ENCODE data around the gene LRBA.

DNA sequence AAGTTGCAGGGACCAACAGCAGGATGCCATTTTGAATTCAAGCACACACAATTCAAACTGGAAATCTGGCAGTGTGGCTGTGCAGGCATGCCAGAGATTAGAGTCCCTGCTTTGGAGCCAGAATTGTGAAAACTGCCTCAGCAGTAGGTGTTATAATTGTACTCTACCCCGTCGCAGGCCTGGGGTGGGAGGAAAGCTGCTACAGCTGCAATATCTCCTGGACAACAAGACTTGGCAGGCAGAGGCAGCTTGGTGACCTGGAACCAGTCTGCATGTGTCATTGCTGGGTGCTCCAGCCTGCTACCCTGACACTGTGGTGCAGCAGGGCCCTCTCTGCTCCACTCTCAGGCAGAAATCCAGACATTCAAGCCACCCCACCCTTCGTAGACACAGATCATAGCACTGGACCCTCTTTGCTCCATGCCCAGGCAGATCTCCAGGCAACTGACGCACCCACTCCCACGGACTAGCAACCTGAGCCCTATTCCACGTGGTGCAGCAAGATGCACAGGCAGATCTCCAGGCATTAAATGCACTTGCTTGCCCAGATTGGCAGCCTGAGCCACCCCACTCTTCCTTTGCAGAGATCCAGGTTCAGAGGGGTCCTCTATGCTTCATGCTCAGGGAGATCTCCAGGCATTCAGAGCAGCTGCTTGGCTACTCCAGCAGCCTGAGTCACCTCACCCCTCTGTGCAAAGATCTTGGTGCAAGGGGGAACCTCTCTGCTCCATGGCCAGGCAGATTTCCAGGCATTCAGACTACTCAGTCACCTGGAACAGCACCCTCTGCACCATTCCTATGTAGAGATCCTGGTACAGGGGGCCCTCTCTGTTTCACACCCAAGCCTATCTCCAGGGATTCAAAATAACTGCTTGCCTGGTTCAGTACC lies 140.5 kb downstream of the LRBA start:
- TF ChIP-seq, protein P1, sequence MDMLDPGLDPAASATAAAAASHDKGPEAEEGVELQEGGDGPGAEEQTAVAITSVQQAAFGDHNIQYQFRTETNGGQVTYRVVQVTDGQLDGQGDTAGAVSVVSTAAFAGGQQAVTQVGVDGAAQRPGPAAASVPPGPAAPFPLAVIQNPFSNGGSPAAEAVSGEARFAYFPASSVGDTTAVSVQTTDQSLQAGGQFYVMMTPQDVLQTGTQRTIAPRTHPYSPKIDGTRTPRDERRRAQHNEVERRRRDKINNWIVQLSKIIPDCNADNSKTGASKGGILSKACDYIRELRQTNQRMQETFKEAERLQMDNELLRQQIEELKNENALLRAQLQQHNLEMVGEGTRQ (IDR thresholded peaks at IDR 0.05; ENCODE audit: borderline replicate concordance, low read depth, low read length) = no peak
- TF ChIP-seq, protein P2, sequence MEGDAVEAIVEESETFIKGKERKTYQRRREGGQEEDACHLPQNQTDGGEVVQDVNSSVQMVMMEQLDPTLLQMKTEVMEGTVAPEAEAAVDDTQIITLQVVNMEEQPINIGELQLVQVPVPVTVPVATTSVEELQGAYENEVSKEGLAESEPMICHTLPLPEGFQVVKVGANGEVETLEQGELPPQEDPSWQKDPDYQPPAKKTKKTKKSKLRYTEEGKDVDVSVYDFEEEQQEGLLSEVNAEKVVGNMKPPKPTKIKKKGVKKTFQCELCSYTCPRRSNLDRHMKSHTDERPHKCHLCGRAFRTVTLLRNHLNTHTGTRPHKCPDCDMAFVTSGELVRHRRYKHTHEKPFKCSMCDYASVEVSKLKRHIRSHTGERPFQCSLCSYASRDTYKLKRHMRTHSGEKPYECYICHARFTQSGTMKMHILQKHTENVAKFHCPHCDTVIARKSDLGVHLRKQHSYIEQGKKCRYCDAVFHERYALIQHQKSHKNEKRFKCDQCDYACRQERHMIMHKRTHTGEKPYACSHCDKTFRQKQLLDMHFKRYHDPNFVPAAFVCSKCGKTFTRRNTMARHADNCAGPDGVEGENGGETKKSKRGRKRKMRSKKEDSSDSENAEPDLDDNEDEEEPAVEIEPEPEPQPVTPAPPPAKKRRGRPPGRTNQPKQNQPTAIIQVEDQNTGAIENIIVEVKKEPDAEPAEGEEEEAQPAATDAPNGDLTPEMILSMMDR (IDR thresholded peaks at IDR 0.05) = no peak
- TF ChIP-seq, protein P3, sequence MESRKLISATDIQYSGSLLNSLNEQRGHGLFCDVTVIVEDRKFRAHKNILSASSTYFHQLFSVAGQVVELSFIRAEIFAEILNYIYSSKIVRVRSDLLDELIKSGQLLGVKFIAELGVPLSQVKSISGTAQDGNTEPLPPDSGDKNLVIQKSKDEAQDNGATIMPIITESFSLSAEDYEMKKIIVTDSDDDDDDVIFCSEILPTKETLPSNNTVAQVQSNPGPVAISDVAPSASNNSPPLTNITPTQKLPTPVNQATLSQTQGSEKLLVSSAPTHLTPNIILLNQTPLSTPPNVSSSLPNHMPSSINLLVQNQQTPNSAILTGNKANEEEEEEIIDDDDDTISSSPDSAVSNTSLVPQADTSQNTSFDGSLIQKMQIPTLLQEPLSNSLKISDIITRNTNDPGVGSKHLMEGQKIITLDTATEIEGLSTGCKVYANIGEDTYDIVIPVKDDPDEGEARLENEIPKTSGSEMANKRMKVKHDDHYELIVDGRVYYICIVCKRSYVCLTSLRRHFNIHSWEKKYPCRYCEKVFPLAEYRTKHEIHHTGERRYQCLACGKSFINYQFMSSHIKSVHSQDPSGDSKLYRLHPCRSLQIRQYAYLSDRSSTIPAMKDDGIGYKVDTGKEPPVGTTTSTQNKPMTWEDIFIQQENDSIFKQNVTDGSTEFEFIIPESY (IDR thresholded peaks at IDR 0.05; ENCODE audit: borderline replicate concordance, low read depth) = no peak
- TF ChIP-seq, protein P4, sequence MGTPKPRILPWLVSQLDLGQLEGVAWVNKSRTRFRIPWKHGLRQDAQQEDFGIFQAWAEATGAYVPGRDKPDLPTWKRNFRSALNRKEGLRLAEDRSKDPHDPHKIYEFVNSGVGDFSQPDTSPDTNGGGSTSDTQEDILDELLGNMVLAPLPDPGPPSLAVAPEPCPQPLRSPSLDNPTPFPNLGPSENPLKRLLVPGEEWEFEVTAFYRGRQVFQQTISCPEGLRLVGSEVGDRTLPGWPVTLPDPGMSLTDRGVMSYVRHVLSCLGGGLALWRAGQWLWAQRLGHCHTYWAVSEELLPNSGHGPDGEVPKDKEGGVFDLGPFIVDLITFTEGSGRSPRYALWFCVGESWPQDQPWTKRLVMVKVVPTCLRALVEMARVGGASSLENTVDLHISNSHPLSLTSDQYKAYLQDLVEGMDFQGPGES (IDR thresholded peaks at IDR 0.05; ENCODE audit: low read depth, low read length) = no peak
- TF ChIP-seq, protein P5, sequence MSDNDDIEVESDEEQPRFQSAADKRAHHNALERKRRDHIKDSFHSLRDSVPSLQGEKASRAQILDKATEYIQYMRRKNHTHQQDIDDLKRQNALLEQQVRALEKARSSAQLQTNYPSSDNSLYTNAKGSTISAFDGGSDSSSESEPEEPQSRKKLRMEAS (IDR thresholded peaks at IDR 0.05; ENCODE audit: low read depth) = no peak
- TF ChIP-seq TCF12 (IDR thresholded peaks at IDR 0.05) (no peak), EZH2phosphoT487 (IDR thresholded peaks at IDR 0.05; ENCODE audit: borderline replicate concordance, low read depth) (no peak), POLR2AphosphoS5 (IDR thresholded peaks at IDR 0.05; ENCODE audit: low read depth, low read length) (no peak), YY1 (IDR thresholded peaks at IDR 0.05; ENCODE audit: low read depth) (no peak), RFX5 (IDR thresholded peaks at IDR 0.05; ENCODE audit: low read length) (no peak), RXRA (IDR thresholded peaks at IDR 0.05; ENCODE audit: borderline replicate concordance, low read depth) (no peak), MEF2A (IDR thresholded peaks at IDR 0.05; ENCODE audit: borderline replicate concordance, low read depth) (no peak)
- TF ChIP-seq, protein P6, sequence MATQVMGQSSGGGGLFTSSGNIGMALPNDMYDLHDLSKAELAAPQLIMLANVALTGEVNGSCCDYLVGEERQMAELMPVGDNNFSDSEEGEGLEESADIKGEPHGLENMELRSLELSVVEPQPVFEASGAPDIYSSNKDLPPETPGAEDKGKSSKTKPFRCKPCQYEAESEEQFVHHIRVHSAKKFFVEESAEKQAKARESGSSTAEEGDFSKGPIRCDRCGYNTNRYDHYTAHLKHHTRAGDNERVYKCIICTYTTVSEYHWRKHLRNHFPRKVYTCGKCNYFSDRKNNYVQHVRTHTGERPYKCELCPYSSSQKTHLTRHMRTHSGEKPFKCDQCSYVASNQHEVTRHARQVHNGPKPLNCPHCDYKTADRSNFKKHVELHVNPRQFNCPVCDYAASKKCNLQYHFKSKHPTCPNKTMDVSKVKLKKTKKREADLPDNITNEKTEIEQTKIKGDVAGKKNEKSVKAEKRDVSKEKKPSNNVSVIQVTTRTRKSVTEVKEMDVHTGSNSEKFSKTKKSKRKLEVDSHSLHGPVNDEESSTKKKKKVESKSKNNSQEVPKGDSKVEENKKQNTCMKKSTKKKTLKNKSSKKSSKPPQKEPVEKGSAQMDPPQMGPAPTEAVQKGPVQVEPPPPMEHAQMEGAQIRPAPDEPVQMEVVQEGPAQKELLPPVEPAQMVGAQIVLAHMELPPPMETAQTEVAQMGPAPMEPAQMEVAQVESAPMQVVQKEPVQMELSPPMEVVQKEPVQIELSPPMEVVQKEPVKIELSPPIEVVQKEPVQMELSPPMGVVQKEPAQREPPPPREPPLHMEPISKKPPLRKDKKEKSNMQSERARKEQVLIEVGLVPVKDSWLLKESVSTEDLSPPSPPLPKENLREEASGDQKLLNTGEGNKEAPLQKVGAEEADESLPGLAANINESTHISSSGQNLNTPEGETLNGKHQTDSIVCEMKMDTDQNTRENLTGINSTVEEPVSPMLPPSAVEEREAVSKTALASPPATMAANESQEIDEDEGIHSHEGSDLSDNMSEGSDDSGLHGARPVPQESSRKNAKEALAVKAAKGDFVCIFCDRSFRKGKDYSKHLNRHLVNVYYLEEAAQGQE (IDR thresholded peaks at IDR 0.05; ENCODE audit: low read depth, low read length) = no peak

Measured in SK-N-SH (cell line).